AG04450 (cell line): Measurements from ENCODE around the gene BMPR1A. TPM values are rescaled to one million over a fixed set of nuclear protein-coding genes. Genes with fewer than 3 reads are reported as not detected.

Source experiments
- CTCF ChIA-PET: fragments of 300-600, 350-600 bp; formaldehyde crosslinking; extraction: SDS; loops from one replicate; lab custom pipeline; 2022; ENCODE audit warnings: antibody characterized with exemption, inconsistent platforms; lab: Charles Lee
- POLR2A ChIA-PET: fragments of 350-600 bp; formaldehyde crosslinking; extraction: SDS; loops from one replicate; lab custom pipeline; 2021; ENCODE audit warnings: antibody characterized with exemption, inconsistent platforms; lab: Yijun Ruan, JAX
- DNase-seq: peaks from one replicate; pipeline ENCODE4 v3.0.0-alpha.2; 2011; ENCODE audit warnings: low read depth, low spot score
- H3K27ac ChIP-seq: one replicate; pipeline ENCODE4 v1.5.1; 2012; ENCODE audit warnings: low read depth, low read length, control low read depth
- H3K27me3 ChIP-seq: one replicate; pipeline ENCODE4 v1.6.0; 2012; ENCODE audit warnings: low read length; ENCODE audit not compliant: control insufficient read depth, insufficient read depth
- H3K4me3 ChIP-seq: 2 replicates; pipeline ENCODE4 v1.5.1; 2011; ENCODE audit warnings: mild to moderate bottlenecking, low read depth, low read length, control low read depth
- H3K9me3 ChIP-seq: 2 replicates; pipeline ENCODE4 v1.5.1; 2012; ENCODE audit warnings: low read length; ENCODE audit not compliant: control insufficient read depth, insufficient read depth
- CTCF ChIP-seq: IDR thresholded peaks from 2 replicates; pipeline ENCODE4 v1.5.1; 2011; ENCODE audit warnings: low read depth, low read length, control low read depth, inconsistent platforms
- polyA plus RNA-seq: library from polyadenylated mRNA; depleted of rRNA; stranded (reverse); fragments of >200 nt; gene quantifications from 2 replicates; pipeline ENCODE4 v1.2.3, GENCODE V29; 2011

Gene BMPR1A
- polyA plus RNA-seq, 1 experiment: 41.9 TPM

- DNase-seq: no peak
- CTCF ChIA-PET: interaction anchor here (0.9 to 1.6 kb wide), 4 partner anchors 12 to 185 kb away, joined by 3 read pairs; no protein-coding TSS in a partner anchor
- H3K4me3 ChIP-seq: no peak overlapping the region
- H3K9me3 ChIP-seq: no peaks in the 10 kb centered on the region
- POLR2A ChIA-PET: no interaction called here
- no peaks in the 10 kb centered on the region for H3K27me3 ChIP-seq
- H3K27ac ChIP-seq: no peak overlapping the region
- no peak for TF ChIP-seq CTCF
These were observed 122.7 kb downstream of the BMPR1A start for GRCh38 chr10:86878983-86879713.

DNA sequence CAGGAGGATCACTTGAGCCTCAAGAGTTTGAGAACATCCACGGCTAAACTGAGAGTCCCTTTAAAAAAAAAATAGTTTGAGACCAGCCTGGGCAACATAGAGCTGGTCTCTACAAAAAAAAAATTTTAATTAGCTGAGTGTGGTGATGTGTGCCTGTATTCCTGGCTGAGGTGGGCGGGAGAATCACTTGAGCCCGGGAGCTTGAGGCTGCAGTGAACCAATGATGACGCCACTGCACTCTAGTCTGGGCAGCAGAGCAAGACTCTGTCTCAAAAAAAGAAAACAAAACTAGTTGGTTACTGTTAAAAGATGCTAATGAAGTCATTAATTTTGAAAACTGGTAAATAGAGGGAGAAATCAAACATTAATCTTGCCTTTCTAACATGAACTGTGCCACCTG is 124.6 kb downstream of the BMPR1A start:
- Histone ChIP-seq H3K9me3 (no peaks in the 10 kb centered on the region), H3K4me3 (no peak overlapping the region), H3K27me3 (no peaks in the 10 kb centered on the region), H3K27ac (no peak overlapping the region)
- ChIA-PET POLR2A (no interaction called here), CTCF (interaction anchor here (0.5 kb wide), 1 partner anchor 123 kb away, joined by 3 read pairs; no protein-coding TSS in a partner anchor)
- no peak for TF ChIP-seq CTCF
- no peak for DNase-seq

GRCh38 chr10:86888585-86889381 is 132.4 kb downstream of the BMPR1A start:
- CTCF ChIA-PET: interaction anchor here (1.4 kb wide), 1 partner anchor 11 kb away, joined by 3 read pairs; no protein-coding TSS in a partner anchor
- H3K27me3 ChIP-seq: no peaks in the 10 kb centered on the region
- no peak for TF ChIP-seq CTCF
- POLR2A ChIA-PET: interaction anchor here (0.7 kb wide), 1 partner anchor 12 kb away, joined by 8 read pairs; no protein-coding TSS in a partner anchor
- no peaks in the 10 kb centered on the region for H3K9me3 ChIP-seq
- DNase-seq: no peak
- H3K4me3 ChIP-seq: no peak overlapping the region
- H3K27ac ChIP-seq: no peak overlapping the region

DNA sequence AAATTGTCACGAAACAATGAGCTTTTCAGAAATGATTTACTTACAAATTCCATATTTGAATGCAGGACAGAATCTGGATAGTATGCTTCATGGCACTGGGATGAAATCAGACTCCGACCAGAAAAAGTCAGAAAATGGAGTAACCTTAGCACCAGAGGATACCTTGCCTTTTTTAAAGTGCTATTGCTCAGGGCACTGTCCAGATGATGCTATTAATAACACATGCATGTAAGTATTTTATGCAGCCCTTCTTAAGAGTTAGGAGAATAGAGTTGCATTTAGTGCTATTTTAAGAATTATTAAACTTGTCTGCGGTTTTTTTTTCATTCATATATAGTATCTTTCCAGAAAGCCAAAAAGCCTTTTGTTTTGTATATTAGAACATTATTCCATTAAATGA is 133.6 kb downstream of the BMPR1A start:
- POLR2A ChIA-PET: no interaction called here
- H3K27me3 ChIP-seq: no peaks in the 10 kb centered on the region
- H3K9me3 ChIP-seq: no peaks in the 10 kb centered on the region
- H3K27ac ChIP-seq: no peak overlapping the region
- no peak for TF ChIP-seq CTCF
- CTCF ChIA-PET: interaction anchor here (0.7 to 2.6 kb wide), 3 partner anchors 10 to 248 kb away, joined by 3 to 15 read pairs (median 3); no protein-coding TSS in a partner anchor
- no peak overlapping the region for H3K4me3 ChIP-seq
- no peak for DNase-seq

DNA sequence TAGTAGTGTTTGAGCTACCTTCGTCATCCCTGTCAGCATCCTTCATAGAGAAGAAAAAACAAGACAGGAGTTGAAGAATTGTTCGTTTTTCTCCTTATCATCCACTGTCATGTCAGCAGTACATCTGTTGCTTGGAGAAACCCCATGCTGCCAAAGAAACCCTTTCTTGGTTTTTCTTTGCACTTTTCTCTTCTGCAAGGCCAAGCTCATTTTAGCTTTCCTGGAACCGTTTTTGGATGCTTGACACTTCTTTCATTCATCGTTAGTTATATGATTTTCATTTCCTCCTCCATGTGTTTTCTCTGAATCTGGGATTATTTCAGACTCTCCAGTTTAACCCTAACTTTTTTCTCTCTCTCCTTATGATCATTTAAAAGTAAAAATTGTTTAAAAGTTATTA is 142.1 kb downstream of the BMPR1A start:
- DNase-seq: no peak
- H3K9me3 ChIP-seq: no peaks in the 10 kb centered on the region
- POLR2A ChIA-PET: interaction anchor here (0.6 kb wide), 1 partner anchor 211 kb away, joined by 3 read pairs; no protein-coding TSS in a partner anchor
- CTCF ChIA-PET: interaction anchor here (1.0 to 6.1 kb wide), 6 partner anchors 40 to 214 kb away, joined by 4 to 72 read pairs (median 6); no protein-coding TSS in a partner anchor
- H3K4me3 ChIP-seq: no peak overlapping the region
- no peak for TF ChIP-seq CTCF
- H3K27ac ChIP-seq: no peak overlapping the region
- H3K27me3 ChIP-seq: no peaks in the 10 kb centered on the region
